ENCODE results near the gene MLST8.
"Not testable (repeated sequence)": the region's sequence is repeated elsewhere in the genome, so short reads cannot be mapped to it uniquely, and the experiment has no call there.

MLST8 gene

GRCh38 chr16:2232094-2232990, 27.1 kb downstream of the MLST8 start:
- no peak for DNase-seq (ENCODE audit: low read depth)

DNA sequence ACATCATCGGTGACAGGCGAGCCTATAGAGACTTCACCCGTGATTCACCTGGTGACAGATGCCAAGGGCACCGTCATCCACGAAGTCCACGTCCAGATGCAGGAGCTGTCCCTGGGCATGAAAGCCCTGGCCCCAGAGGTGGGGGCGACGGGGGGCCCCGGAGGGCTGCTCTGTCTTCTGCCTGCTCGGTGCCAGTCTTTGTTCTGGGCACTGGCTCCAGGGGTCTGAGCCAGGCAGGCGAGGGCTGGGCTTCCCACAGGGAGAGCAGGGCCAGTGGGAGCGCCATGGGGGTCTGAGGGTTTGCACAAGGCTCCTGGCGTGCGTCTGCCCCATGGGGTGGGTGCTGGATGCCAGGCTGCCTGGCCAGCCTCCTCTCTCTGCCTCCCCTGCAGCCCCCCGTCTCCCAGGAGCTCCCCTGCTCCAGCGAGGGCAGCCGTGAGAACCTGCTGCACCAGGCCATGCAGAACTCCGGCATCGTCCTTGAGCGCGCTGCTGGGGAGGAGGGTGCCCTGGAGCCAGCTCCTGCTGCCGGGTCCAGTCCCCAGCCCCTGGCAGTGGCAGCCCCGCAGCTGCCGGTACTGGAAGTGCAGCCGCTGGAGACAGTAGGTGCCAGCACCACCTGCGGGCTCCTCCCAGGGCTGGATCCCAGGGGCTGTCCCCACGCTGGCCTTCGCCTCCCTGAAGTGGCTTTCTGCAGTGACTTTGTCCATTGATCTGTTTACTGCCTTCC, 28.0 kb downstream of the MLST8 start:
- DNase-seq (ENCODE audit: low read depth): no peak

DNA sequence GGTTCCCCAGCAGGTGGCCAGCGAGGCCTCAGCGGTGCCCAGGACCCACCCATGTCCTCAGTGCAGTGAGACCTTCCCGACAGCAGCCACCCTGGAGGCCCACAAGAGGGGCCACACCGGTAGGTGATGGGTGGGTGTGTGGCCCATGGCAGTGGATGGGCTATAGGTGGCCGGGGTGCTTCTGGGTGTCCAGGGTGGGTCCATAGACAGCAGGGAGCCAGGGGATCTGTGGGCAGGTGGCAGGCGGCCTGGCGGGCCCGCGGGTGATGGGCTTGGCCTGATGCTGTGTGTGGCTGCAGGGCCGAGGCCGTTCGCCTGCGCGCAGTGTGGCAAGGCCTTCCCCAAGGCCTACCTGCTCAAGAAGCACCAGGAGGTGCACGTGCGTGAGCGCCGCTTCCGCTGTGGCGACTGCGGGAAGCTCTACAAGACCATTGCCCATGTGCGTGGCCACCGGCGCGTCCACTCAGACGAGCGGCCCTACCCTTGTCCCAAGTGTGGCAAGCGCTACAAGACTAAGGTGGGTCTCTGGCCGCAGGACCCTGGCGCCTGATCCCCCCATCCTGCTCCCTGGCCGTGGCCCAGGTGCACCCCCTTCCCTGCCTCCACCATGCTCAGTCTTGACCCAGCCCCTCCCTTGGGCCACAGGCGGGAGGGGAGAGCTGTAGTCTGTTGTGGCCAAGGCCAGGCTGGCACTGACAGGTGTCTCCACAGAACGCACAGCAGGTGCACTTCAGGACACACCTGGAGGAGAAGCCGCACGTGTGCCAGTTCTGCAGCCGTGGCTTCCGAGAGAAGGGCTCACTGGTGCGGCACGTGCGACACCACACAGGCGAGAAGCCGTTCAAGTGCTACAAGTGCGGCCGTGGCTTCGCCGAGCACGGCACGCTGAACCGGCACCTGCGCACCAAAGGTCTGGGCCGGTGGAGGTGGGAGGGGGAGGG, 28.9 kb downstream of the MLST8 start:
- DNase-seq (ENCODE audit: low read depth): no peak

DNA sequence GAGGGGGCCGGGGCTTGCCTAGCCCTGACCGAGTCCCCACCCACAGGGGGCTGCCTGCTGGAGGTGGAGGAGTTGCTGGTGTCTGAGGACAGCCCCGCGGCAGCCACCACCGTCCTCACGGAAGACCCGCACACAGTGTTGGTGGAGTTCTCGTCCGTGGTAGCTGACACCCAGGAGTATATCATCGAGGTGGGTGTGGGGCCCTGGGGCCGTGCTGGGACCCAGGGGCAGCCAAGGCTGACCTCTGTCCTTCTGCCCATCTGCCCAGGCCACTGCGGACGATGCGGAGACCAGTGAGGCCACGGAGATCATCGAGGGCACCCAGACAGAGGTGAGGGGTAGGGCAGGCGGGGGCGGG, 29.5 kb downstream of the MLST8 start:
- no peak for DNase-seq (ENCODE audit: low read depth)

DNA sequence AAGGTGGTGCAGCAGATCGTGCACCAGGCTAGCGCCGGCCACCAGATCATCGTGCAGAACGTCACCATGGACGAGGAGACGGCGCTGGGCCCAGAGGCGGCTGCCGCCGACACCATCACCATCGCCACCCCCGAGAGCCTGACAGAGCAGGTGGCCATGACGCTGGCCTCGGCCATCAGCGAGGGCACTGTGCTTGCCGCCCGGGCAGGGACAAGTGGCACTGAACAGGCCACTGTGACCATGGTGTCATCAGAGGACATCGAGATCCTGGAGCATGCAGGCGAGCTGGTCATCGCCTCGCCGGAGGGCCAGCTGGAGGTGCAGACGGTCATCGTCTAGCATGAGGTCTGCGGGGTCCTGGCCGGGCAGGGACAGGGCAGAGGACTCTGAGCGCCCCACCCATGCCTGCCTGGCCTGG, 30.0 kb downstream of the MLST8 start:
- no peak for DNase-seq (ENCODE audit: low read depth)

GRCh38 chr16:2235695-2236336, 30.6 kb downstream of the MLST8 start:
- DNase-seq (ENCODE audit: low read depth): no peak

GRCh38 chr16:2236337-2237101, 31.3 kb downstream of the MLST8 start, which contains the start of gene DNASE1L2:
Gene DNASE1L2, plus strand, starts transcription at chr16:2236444. Its CDS starts 373 bp downstream, at chr16:2236817.
- DNase-seq (ENCODE audit: low read depth): peak; percentile 14

- no peak for DNase-seq (ENCODE audit: low read depth)
Measured at GRCh38 chr16:2237102-2237482, 31.8 kb downstream of the MLST8 start.

GRCh38 chr16:2237493-2238149, 32.4 kb downstream of the MLST8 start:
- DNase-seq (ENCODE audit: low read depth): no peak

DNA sequence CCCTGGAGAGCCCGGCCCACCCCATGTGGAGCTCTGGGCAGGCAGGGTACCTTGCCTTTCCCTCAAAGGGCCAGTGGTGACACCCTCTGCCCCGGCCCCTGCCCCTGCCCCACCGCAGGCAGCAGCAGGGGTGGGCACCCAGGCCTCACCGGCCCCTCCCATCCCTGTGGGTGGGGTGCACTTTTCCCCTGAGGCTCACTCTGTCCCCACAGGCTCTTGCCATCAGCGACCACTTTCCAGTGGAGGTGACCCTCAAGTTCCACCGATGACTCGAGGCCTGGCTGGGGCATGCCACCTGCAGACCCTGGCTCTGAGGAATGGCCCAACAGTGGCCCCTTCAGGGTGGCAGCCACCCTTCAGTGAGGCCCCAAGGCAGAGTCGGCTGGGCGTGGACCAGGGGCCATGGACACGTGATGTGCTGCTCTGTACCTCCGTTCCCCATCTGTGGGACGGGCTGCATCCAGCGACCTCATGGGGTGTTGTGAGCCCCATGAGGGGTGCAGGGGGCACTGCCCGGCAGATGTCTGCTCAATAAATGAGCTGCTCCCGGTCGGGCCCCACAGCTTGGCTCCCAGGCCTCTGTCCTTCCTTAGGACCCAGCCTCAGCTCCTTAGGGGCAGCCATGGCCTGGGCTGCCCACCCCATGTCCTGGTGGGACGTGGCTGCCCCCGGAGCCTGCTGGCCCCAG, 33.0 kb downstream of the MLST8 start:
- DNase-seq (ENCODE audit: low read depth): no peak

- DNase-seq (ENCODE audit: low read depth): peak; percentile 26
Measured at GRCh38 chr16:2238838-2239675, 33.8 kb downstream of the MLST8 start.

DNA sequence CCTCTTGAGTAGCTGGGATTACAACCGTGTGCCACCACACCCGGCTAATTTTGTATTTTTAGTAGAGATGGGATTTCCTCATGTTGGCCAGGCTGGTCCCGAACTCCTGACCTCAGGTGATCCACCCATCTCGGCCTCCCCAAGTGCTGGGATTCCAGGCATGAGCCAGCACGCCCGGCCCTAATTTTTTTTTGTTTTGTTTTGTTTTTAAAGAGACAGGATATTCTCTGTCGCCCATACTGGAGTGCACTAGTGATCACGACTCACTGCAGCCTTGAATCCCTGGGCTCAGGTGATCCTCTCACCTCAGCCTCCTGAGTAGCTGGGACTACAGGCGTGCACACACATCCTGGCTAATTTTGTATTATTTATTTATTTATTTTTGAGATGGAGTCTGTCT, 35.1 kb downstream of the MLST8 start:
- DNase-seq (ENCODE audit: low read depth): not testable (repeated sequence)

- DNase-seq (ENCODE audit: low read depth): no peak
Measured at GRCh38 chr16:2242598-2242997, 37.3 kb downstream of the MLST8 start.

DNA sequence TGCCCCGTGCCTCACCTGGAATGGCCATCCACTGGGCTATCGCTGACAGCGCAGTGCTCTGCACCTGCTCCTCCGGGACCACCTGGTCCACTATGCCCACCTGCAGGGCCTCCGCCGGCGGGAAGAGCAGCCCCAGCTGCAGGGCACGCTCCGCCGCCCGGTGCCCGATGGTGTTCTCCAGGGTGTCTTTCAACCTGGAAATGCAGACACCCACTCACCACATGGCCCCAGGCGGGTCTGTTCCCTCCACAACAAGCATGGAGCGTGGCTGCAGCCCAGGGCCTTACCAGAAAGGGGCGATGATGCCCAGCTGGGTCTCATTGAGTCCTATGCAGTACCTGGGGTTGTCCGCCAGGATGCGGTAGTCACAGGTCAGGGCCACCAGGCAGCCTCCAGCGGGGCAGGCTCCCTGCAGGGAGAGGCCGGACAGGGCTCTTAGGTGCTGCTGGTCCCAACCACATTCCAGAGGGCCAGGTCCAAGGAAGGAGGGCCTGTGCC, 37.8 kb downstream of the MLST8 start:
- no peak for DNase-seq (ENCODE audit: low read depth)

GRCh38 chr16:2243781-2244180, 38.5 kb downstream of the MLST8 start:
- no peak for DNase-seq (ENCODE audit: low read depth)

DNA sequence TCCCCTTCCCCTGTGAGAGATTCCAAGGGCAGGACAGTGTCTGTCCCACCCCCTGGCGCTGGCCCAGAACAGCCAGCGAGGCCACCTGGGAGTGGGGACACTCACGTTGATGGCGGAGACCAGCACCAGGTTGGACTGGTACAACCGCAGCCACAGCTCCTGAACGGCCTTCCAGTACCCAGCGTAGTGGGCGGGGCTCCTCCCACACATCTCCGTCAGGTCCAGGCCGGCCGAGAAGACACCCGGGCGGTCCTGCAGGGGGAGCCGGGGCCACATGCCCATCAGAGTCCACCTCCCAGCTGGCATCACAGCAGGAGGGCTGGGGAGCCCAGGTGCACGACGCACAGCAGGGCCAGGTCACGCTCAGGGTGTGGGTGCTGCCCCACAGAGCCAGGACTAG, 39.0 kb downstream of the MLST8 start:
- DNase-seq (ENCODE audit: low read depth): no peak

DNA sequence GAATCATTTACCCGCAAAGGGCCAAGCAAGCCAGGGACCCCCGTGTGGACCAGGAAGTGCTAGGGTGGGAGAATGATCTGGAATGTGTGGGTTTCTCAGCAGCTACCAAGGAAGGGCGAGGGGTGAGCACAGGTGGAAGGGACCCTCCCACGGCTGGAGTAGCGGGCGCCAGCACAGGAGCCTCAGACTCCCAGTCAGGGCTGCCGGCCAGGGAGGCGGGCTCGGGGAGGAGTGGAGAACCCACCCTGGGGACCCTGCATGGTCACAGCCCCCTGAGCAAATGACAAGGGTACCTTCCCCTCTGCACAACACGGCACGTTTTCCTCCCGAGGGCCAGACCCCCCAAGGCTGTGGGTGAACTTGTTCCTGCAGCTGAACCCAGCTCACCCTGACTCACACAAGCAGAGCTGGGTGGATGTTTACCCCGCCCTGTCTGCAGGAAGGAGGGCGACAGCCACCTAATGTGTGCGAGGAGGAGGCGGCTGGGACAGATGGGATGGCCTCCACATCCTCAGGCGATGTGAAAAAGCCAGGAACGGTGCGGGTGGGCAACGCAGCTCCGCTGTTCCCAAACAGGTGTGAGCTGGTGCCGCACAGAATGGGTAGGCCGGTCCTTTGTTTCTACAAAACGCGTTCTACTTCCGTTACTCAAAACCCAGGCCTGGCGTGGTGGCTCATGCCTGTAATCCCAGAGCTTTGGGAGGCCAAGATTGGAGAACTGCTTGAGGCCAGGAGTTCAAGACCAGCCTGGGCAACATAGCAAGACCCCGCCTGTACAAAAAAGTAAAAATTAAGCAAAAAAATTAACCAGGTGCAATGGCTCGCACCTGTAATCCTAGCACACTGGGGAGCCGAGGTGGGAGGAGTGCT, 39.9 kb downstream of the MLST8 start:
- DNase-seq (ENCODE audit: low read depth): no peak
